A673 (cell line): ENCODE measurements around the gene DUSP18. TPM values are rescaled to one million over a fixed set of nuclear protein-coding genes. Genes with fewer than 3 reads are reported as not detected.
"Not testable (repeated sequence)": the region's sequence is repeated elsewhere in the genome, so short reads cannot be mapped to it uniquely, and the experiment has no call there.

Source experiments
- BruUV-seq: library from RNA; stranded (reverse); fragments of 400-500 nt; replicated peaks from 2 replicates; lab custom pipeline; 2021; lab: Mats Ljungman, UMichigan
- CTCF ChIA-PET: fragments of 300-600 bp; sonication (Branson Sonifier 250); formaldehyde crosslinking; loops from one replicate; lab custom pipeline; 2022; ENCODE audit warnings: antibody characterized with exemption; lab: Charles Lee
- POLR2A ChIA-PET: fragments of 300-600 bp; sonication (Branson Sonifier 250); formaldehyde crosslinking; loops from one replicate; lab custom pipeline; 2022; ENCODE audit warnings: antibody characterized with exemption; ENCODE audit not compliant: low non-redundant PET; lab: Charles Lee
- DNase-seq: peaks from one replicate; pipeline ENCODE4 v3.0.0-alpha.2; 2015; ENCODE audit warnings: low spot score
- H3K27ac ChIP-seq: fragments of 200-600 bp; sonication (generic); 2 replicates; pipeline ENCODE4 v1.5.1; 2016; ENCODE audit warnings: mixed run types, low read depth, mild to moderate bottlenecking, mixed read lengths, antibody characterized with exemption, low read length; ENCODE audit not compliant: poor library complexity, severe bottlenecking
- H3K27me3 ChIP-seq: fragments of 200-600 bp; sonication (generic); replicated peaks from 2 replicates; pipeline ENCODE4 v1.6.1; 2017; ENCODE audit warnings: mixed run types, low read depth, mild to moderate bottlenecking, mixed read lengths, antibody characterized with exemption, low read length; ENCODE audit not compliant: insufficient read depth, poor library complexity
- H3K36me3 ChIP-seq: fragments of 200-600 bp; sonication (generic); 2 replicates; pipeline ENCODE4 v1.6.1; 2016; ENCODE audit warnings: mixed run types, mild to moderate bottlenecking, mixed read lengths, antibody characterized with exemption, low read length; ENCODE audit not compliant: insufficient read depth, poor library complexity, severe bottlenecking
- H3K4me1 ChIP-seq: fragments of 200-600 bp; sonication (generic); 2 replicates; pipeline ENCODE4 v1.6.1; 2017; ENCODE audit warnings: mixed run types, mild to moderate bottlenecking, mixed read lengths, antibody characterized with exemption, low read length; ENCODE audit not compliant: insufficient read depth, poor library complexity, severe bottlenecking
- H3K4me3 ChIP-seq: fragments of 200-600 bp; sonication (generic); 2 replicates; pipeline ENCODE4 v1.5.1; 2016; ENCODE audit warnings: low read depth, mixed run types, mild to moderate bottlenecking, mixed read lengths, low read length; ENCODE audit not compliant: poor library complexity, severe bottlenecking
- H3K9me3 ChIP-seq: fragments of 200-600 bp; sonication (generic); 2 replicates; pipeline ENCODE4 v1.6.1; 2016; ENCODE audit warnings: mixed run types, low read depth, mild to moderate bottlenecking, mixed read lengths, antibody characterized with exemption, low read length; ENCODE audit not compliant: poor library complexity, severe bottlenecking
- CTCF ChIP-seq: fragments of 300-800, 200-600 bp; sonication (generic); conservative IDR thresholded peaks from 2 replicates; pipeline ENCODE4 v1.5.1; 2017; ENCODE audit warnings: low read depth, mild to moderate bottlenecking, antibody characterized with exemption, low read length, moderate library complexity, mixed read lengths
- EZH2 ChIP-seq: fragments of 200-600 bp; sonication (generic); IDR thresholded peaks from 2 replicates; pipeline ENCODE4 v1.6.1; 2017; ENCODE audit warnings: borderline replicate concordance, low read depth, mild to moderate bottlenecking, mixed read lengths, antibody characterized with exemption, low read length; ENCODE audit not compliant: poor library complexity, severe bottlenecking
- intact Hi-C: fragments of 100-400 bp; cut with micrococcal nuclease; formaldehyde crosslinking; loops from one replicate; pipeline ENCODE4 v1.10.0; 2022; ENCODE audit not compliant: unreplicated experiment
- total RNA-seq: library from RNA; stranded (reverse); gene quantifications from 2 replicates; pipeline ENCODE4 v1.2.3, GENCODE V29; 2021

DUSP18 gene
- total RNA-seq, 1 experiment from 2014 or later: 5.2 TPM

DNA sequence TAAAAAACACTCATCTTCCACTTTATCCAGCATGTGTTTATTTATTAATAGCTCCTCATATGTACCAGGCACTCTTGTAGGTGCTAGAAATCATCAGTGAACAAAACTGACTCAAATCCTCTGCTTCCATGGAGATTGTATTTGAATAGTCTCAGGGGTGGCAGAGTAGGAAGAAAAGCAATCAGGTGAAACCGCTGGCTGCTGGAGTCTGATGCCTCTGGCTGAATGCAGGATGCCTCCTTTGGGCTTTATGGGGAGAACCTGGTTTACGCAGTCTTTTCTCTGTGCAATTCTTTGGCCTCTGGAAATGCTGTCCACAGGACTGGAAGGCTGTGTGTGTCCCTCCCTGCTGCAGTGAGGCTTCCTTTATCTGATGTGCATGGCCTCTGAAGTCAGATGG lies 14.2 kb upstream of the DUSP18 start:
- H3K27ac ChIP-seq: no peak overlapping the region
- intact Hi-C loops: no loop called here
- no peak overlapping the region for H3K4me3 ChIP-seq
- H3K36me3 ChIP-seq: no peaks in the 10 kb centered on the region
- H3K9me3 ChIP-seq: no peaks in the 10 kb centered on the region
- no TSS peak for BruUV-seq
- CTCF ChIA-PET: no interaction called here
- H3K27me3 ChIP-seq: peaks cover 5% of the 10 kb centered on the region
- POLR2A ChIA-PET: no interaction called here
- TF ChIP-seq EZH2 (no peak), CTCF (no peak)
- no peak for DNase-seq
- H3K4me1 ChIP-seq: no peaks in the 10 kb centered on the region

GRCh38 chr22:30680991-30681770 lies 13.5 kb upstream of the DUSP18 start:
- intact Hi-C loops: no loop called here
- TF ChIP-seq CTCF (no peak), EZH2 (no peak)
- BruUV-seq: no TSS peak
- no peak overlapping the region for H3K27ac ChIP-seq
- POLR2A ChIA-PET: no interaction called here
- DNase-seq: no peak
- no peaks in the 10 kb centered on the region for H3K36me3 ChIP-seq
- CTCF ChIA-PET: no interaction called here
- H3K9me3 ChIP-seq: no peaks in the 10 kb centered on the region
- peaks cover 5% of the 10 kb centered on the region for H3K27me3 ChIP-seq
- no peaks in the 10 kb centered on the region for H3K4me1 ChIP-seq
- H3K4me3 ChIP-seq: no peak overlapping the region

DNA sequence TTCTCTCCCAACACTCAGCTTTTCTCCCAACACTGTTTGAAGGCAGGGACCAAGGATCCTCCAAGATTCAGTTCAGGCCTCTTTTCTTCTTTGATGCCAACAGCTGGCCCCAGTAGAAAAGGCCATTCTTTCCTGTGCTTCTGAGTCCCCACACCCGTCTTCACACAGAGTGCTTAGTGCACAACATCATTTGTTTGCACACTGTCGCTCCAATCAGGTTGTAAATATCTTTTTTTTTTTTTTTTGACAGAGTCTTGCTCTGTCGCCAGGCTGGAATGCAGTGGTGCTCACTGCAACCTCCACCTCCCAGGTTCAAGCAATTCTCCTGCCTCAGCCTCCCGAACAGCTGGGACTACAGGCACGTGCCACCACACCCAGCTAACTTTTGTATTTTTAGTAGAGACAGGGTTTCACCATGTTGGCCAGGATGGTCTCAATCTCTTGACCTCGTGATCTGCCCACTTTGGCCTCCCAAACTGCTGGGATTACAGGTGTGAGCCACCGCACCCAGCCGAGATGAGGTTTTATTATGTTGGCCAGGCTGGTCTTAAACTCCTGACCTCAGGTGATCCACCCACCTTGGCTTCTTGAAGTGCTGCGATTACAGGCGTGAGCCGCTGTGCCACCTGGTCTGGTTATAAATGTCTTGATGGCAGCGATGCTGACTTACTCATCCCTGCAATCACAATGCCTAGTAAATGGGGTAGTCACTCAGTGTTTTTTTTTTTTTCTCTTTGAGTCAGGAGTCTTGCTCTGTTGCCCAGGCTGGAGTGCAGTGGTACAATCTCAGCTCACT lies 12.4 kb upstream of the DUSP18 start:
- CTCF ChIA-PET: interaction anchor here (0.6 kb wide), 1 partner anchor 25 kb away, joined by 11 read pairs; no protein-coding TSS in a partner anchor
- BruUV-seq, H3K36me3 ChIP-seq, H3K4me1 ChIP-seq, H3K27me3 ChIP-seq, intact Hi-C loops, POLR2A ChIA-PET, H3K9me3 ChIP-seq, H3K4me3 ChIP-seq, H3K27ac ChIP-seq, DNase-seq: not testable (repeated sequence)

- POLR2A ChIA-PET, H3K4me3 ChIP-seq, DNase-seq, H3K36me3 ChIP-seq, H3K9me3 ChIP-seq, H3K4me1 ChIP-seq, BruUV-seq, CTCF ChIA-PET, intact Hi-C loops, H3K27me3 ChIP-seq, H3K27ac ChIP-seq: not testable (repeated sequence)
Observed at GRCh38 chr22:30676565-30676964, 8.9 kb upstream of the DUSP18 start.
